ENCODE data around the gene FUT7. TPM values are rescaled to one million over a fixed set of nuclear protein-coding genes. Genes with fewer than 3 reads are reported as not detected.

The FUT7 gene
- 1 to 10 TPM; 2.5 to 2.6 TPM for total RNA-seq

- H3K27me3 Mint-ChIP-seq (ENCODE audit: low read depth) = peaks cover 2% of the 10 kb centered on the region
- H3K4me3 Mint-ChIP-seq = peak within 1 kb of the TSS; percentile 71
- DNase-seq (peak; percentile 39), ATAC-seq (no peak)
- H3K27ac Mint-ChIP-seq = peak within 1 kb of the TSS; percentile 83
- no peaks in the 10 kb centered on the region for H3K9me3 Mint-ChIP-seq (ENCODE audit: insufficient read depth)
- CTCF ChIA-PET = interaction anchor here (1.1 to 2.3 kb wide), 7 partner anchors 15 to 244 kb away, joined by 3 to 6 read pairs (median 5); partner anchors contain the start of genes AJM1 and TMEM141
- no peaks in the 10 kb centered on the region for H3K36me3 Mint-ChIP-seq (ENCODE audit: low read depth)
- POLR2A ChIA-PET = no interaction called here
- H3K4me1 Mint-ChIP-seq (ENCODE audit: low read depth) = peaks cover 67% of the 10 kb centered on the region
These were observed at the start of gene FUT7 for GRCh38 chr9:137031904-137032640. Gene FUT7, minus strand, starts transcription at chr9:137032088. Its CDS starts 97 bp downstream, at chr9:137031991.

- CTCF ChIA-PET = interaction anchor here (0.7 to 1.3 kb wide), 3 partner anchors 11 to 33 kb away, joined by 3 to 4 read pairs (median 3); partner anchors contain the start of gene SAPCD2
- Mint-ChIP-seq H3K4me3 (peak overlapping the region; percentile 32), H3K4me1 (ENCODE audit: low read depth) (peaks cover 25% of the 10 kb centered on the region), H3K27me3 (ENCODE audit: low read depth) (no peaks in the 10 kb centered on the region), H3K36me3 (ENCODE audit: low read depth) (peaks cover 39% of the 10 kb centered on the region), H3K9me3 (ENCODE audit: insufficient read depth) (no peaks in the 10 kb centered on the region), H3K27ac (no peak overlapping the region)
- DNase-seq = no peak
- POLR2A ChIA-PET = no interaction called here
- ATAC-seq = no peak
These were observed 48.6 kb upstream of the FUT7 start for GRCh38 chr9:137080260-137081122.

GRCh38 chr9:137079401-137079787, 47.5 kb upstream of the FUT7 start:
- Mint-ChIP-seq H3K36me3 (ENCODE audit: low read depth) (peaks cover 36% of the 10 kb centered on the region), H3K4me1 (ENCODE audit: low read depth) (peaks cover 17% of the 10 kb centered on the region), H3K27me3 (ENCODE audit: low read depth) (no peaks in the 10 kb centered on the region), H3K4me3 (peak overlapping the region; percentile 32), H3K9me3 (ENCODE audit: insufficient read depth) (no peaks in the 10 kb centered on the region), H3K27ac (peak overlapping the region; percentile 15)
- DNase-seq = no peak
- ATAC-seq = no peak
- CTCF ChIA-PET = interaction anchor here (1.3 to 1.5 kb wide), 2 partner anchors 11 to 32 kb away, joined by 3 to 5 read pairs; no protein-coding TSS in a partner anchor
- POLR2A ChIA-PET = no interaction called here

GRCh38 chr9:137078701-137079400, 47.0 kb upstream of the FUT7 start:
- H3K9me3 Mint-ChIP-seq (ENCODE audit: insufficient read depth) = no peaks in the 10 kb centered on the region
- ChIA-PET CTCF (interaction anchor here (1.5 to 1.7 kb wide), 2 partner anchors 11 to 15 kb away, joined by 5 read pairs; no protein-coding TSS in a partner anchor), POLR2A (no interaction called here)
- DNase-seq (no peak), ATAC-seq (no peak)
- no peaks in the 10 kb centered on the region for H3K27me3 Mint-ChIP-seq (ENCODE audit: low read depth)
- peak overlapping the region; percentile 79 for H3K4me3 Mint-ChIP-seq
- no peak overlapping the region for H3K27ac Mint-ChIP-seq
- peaks cover 17% of the 10 kb centered on the region for H3K4me1 Mint-ChIP-seq (ENCODE audit: low read depth)
- H3K36me3 Mint-ChIP-seq (ENCODE audit: low read depth) = peaks cover 35% of the 10 kb centered on the region

GRCh38 chr9:137077758-137078693, 46.1 kb upstream of the FUT7 start:
- H3K9me3 Mint-ChIP-seq (ENCODE audit: insufficient read depth) = no peaks in the 10 kb centered on the region
- H3K36me3 Mint-ChIP-seq (ENCODE audit: low read depth) = peaks cover 26% of the 10 kb centered on the region
- H3K4me1 Mint-ChIP-seq (ENCODE audit: low read depth) = peaks cover 13% of the 10 kb centered on the region
- H3K27ac Mint-ChIP-seq = peak overlapping the region; percentile 85
- ChIA-PET POLR2A (interaction anchor here (0.6 to 2.6 kb wide), 2 partner anchors 8 to 199 kb away, joined by 3 to 21 read pairs; partner anchors contain the start of gene MAN1B1), CTCF (interaction anchor here (1.2 to 2.2 kb wide), 4 partner anchors 9 to 31 kb away, joined by 4 to 13 read pairs (median 6); partner anchors contain the start of gene MAN1B1)
- peak overlapping the region; percentile 79 for H3K4me3 Mint-ChIP-seq
- DNase-seq = peak; percentile 84
- H3K27me3 Mint-ChIP-seq (ENCODE audit: low read depth) = no peaks in the 10 kb centered on the region
- peak; percentile 52 for ATAC-seq

GRCh38 chr9:137077010-137077747, 45.3 kb upstream of the FUT7 start, which contains the start of gene UAP1L1:
Gene UAP1L1, plus strand, starts transcription at chr9:137077517. Its CDS starts 16 bp downstream, at chr9:137077533.
- ChIA-PET CTCF (interaction anchor here (1.0 to 2.2 kb wide), 7 partner anchors 9 to 42 kb away, joined by 3 to 13 read pairs (median 5); partner anchors contain the start of gene MAN1B1), POLR2A (interaction anchor here (2.6 kb wide), 1 partner anchor 9 kb away, joined by 21 read pairs; the partner anchor contains the start of gene MAN1B1)
- DNase-seq (peak; percentile 81), ATAC-seq (peak; percentile 82)
- Mint-ChIP-seq H3K4me1 (ENCODE audit: low read depth) (peaks cover 14% of the 10 kb centered on the region), H3K9me3 (ENCODE audit: insufficient read depth) (no peaks in the 10 kb centered on the region), H3K4me3 (peak within 1 kb of the TSS; percentile 79), H3K27ac (peak within 1 kb of the TSS; percentile 85), H3K27me3 (ENCODE audit: low read depth) (no peaks in the 10 kb centered on the region), H3K36me3 (ENCODE audit: low read depth) (peaks cover 22% of the 10 kb centered on the region)

- H3K27me3 Mint-ChIP-seq (ENCODE audit: low read depth) = no peaks in the 10 kb centered on the region
- no peak for ATAC-seq
- no peak for DNase-seq
- peaks cover 16% of the 10 kb centered on the region for H3K4me1 Mint-ChIP-seq (ENCODE audit: low read depth)
- ChIA-PET CTCF (interaction anchor here (1.0 to 2.2 kb wide), 6 partner anchors 9 to 41 kb away, joined by 3 to 13 read pairs (median 6); partner anchors contain the start of gene MAN1B1), POLR2A (interaction anchor here (2.6 kb wide), 1 partner anchor 10 kb away, joined by 21 read pairs; the partner anchor contains the start of gene MAN1B1)
- H3K27ac Mint-ChIP-seq = peak overlapping the region; percentile 73
- H3K36me3 Mint-ChIP-seq (ENCODE audit: low read depth) = peaks cover 16% of the 10 kb centered on the region
- H3K4me3 Mint-ChIP-seq = peak overlapping the region; percentile 68
- no peaks in the 10 kb centered on the region for H3K9me3 Mint-ChIP-seq (ENCODE audit: insufficient read depth)
These were observed 44.7 kb upstream of the FUT7 start for GRCh38 chr9:137076636-137077009.

GRCh38 chr9:137075275-137075775, 43.4 kb upstream of the FUT7 start:
- DNase-seq (no peak), ATAC-seq (no peak)
- no peak overlapping the region for H3K27ac Mint-ChIP-seq
- H3K9me3 Mint-ChIP-seq (ENCODE audit: insufficient read depth) = no peaks in the 10 kb centered on the region
- ChIA-PET CTCF (interaction anchor here (1.7 kb wide), 1 partner anchor 11 kb away, joined by 5 read pairs; no protein-coding TSS in a partner anchor), POLR2A (interaction anchor here (2.6 kb wide), 1 partner anchor 11 kb away, joined by 21 read pairs; the partner anchor contains the start of gene MAN1B1)
- no peaks in the 10 kb centered on the region for H3K27me3 Mint-ChIP-seq (ENCODE audit: low read depth)
- no peak overlapping the region for H3K4me3 Mint-ChIP-seq
- peaks cover 14% of the 10 kb centered on the region for H3K36me3 Mint-ChIP-seq (ENCODE audit: low read depth)
- peaks cover 28% of the 10 kb centered on the region for H3K4me1 Mint-ChIP-seq (ENCODE audit: low read depth)

GRCh38 chr9:137074657-137075274, 42.9 kb upstream of the FUT7 start:
- peaks cover 24% of the 10 kb centered on the region for H3K4me1 Mint-ChIP-seq (ENCODE audit: low read depth)
- H3K4me3 Mint-ChIP-seq = no peak overlapping the region
- ChIA-PET POLR2A (no interaction called here), CTCF (interaction anchor here (1.7 kb wide), 1 partner anchor 11 kb away, joined by 5 read pairs; no protein-coding TSS in a partner anchor)
- H3K9me3 Mint-ChIP-seq (ENCODE audit: insufficient read depth) = no peaks in the 10 kb centered on the region
- H3K36me3 Mint-ChIP-seq (ENCODE audit: low read depth) = peaks cover 10% of the 10 kb centered on the region
- no peaks in the 10 kb centered on the region for H3K27me3 Mint-ChIP-seq (ENCODE audit: low read depth)
- no peak for ATAC-seq
- H3K27ac Mint-ChIP-seq = no peak overlapping the region
- no peak for DNase-seq
